Osteoblast (primary cell): ENCODE data around the gene SLC25A47. TPM values are rescaled to one million over a fixed set of nuclear protein-coding genes. Genes with fewer than 3 reads are reported as not detected.

Experiments used
- DNase-seq: peaks from one replicate; pipeline ENCODE4 v3.0.0; 2011; ENCODE audit warnings: low spot score, mixed read lengths; ENCODE audit not compliant: insufficient read length; ENCODE audit errors: missing footprints
- H2AFZ ChIP-seq: 2 replicates; pipeline ENCODE4 v1.6.0; 2011; ENCODE audit warnings: mild to moderate bottlenecking, low read length
- H3K27ac ChIP-seq: 2 replicates; pipeline ENCODE4 v1.5.1; 2011; ENCODE audit warnings: mild to moderate bottlenecking, low read depth, low read length, moderate library complexity
- H3K27me3 ChIP-seq: 2 replicates; pipeline ENCODE4 v1.6.0; 2012; ENCODE audit warnings: mild to moderate bottlenecking, control low read depth, inconsistent platforms, low read length, moderate library complexity; ENCODE audit not compliant: insufficient read depth
- H3K36me3 ChIP-seq: 2 replicates; pipeline ENCODE4 v1.5.1; 2011; ENCODE audit warnings: mild to moderate bottlenecking, low read length, control low read depth, moderate library complexity; ENCODE audit not compliant: insufficient read depth
- H3K4me1 ChIP-seq: 2 replicates; pipeline ENCODE4 v1.5.1; 2011; ENCODE audit warnings: mild to moderate bottlenecking, low read length, control low read depth, moderate library complexity; ENCODE audit not compliant: insufficient read depth
- H3K4me2 ChIP-seq: 2 replicates; pipeline ENCODE4 v1.6.0; 2011; ENCODE audit warnings: mild to moderate bottlenecking, low read length; ENCODE audit not compliant: insufficient read depth
- H3K4me3 ChIP-seq: fragments of 200-600 bp; sonication (generic); 3 replicates; pipeline ENCODE4 v1.5.1; 2012; ENCODE audit warnings: mild to moderate bottlenecking, low read length, inconsistent platforms; ENCODE audit not compliant: insufficient read depth
- H3K79me2 ChIP-seq: 2 replicates; pipeline ENCODE4 v1.6.0; 2012; ENCODE audit warnings: mild to moderate bottlenecking, low read length, control low read depth, inconsistent platforms; ENCODE audit not compliant: insufficient read depth
- H3K9me3 ChIP-seq: 2 replicates; pipeline ENCODE4 v1.5.1; 2011; ENCODE audit warnings: low read depth, low read length, control low read depth
- H4K20me1 ChIP-seq: 2 replicates; pipeline ENCODE4 v1.6.0; 2012; ENCODE audit warnings: mild to moderate bottlenecking, low read length, control low read depth; ENCODE audit not compliant: insufficient read depth
- total RNA-seq: library from RNA; depleted of rRNA; stranded (reverse); fragments of >200 nt; gene quantifications from 2 replicates; pipeline ENCODE4 v1.2.3, GENCODE V29; 2012
- TF ChIP-seq, protein P1 (sequence below): IDR thresholded peaks from 2 replicates; pipeline ENCODE4 v1.5.1; 2011; ENCODE audit warnings: mild to moderate bottlenecking, low read depth, low read length, moderate library complexity; ENCODE audit errors: extremely low read depth

SLC25A47 gene, protein sequence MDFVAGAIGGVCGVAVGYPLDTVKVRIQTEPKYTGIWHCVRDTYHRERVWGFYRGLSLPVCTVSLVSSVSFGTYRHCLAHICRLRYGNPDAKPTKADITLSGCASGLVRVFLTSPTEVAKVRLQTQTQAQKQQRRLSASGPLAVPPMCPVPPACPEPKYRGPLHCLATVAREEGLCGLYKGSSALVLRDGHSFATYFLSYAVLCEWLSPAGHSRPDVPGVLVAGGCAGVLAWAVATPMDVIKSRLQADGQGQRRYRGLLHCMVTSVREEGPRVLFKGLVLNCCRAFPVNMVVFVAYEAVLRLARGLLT
- total RNA-seq = not detected in 2 replicates

DNA sequence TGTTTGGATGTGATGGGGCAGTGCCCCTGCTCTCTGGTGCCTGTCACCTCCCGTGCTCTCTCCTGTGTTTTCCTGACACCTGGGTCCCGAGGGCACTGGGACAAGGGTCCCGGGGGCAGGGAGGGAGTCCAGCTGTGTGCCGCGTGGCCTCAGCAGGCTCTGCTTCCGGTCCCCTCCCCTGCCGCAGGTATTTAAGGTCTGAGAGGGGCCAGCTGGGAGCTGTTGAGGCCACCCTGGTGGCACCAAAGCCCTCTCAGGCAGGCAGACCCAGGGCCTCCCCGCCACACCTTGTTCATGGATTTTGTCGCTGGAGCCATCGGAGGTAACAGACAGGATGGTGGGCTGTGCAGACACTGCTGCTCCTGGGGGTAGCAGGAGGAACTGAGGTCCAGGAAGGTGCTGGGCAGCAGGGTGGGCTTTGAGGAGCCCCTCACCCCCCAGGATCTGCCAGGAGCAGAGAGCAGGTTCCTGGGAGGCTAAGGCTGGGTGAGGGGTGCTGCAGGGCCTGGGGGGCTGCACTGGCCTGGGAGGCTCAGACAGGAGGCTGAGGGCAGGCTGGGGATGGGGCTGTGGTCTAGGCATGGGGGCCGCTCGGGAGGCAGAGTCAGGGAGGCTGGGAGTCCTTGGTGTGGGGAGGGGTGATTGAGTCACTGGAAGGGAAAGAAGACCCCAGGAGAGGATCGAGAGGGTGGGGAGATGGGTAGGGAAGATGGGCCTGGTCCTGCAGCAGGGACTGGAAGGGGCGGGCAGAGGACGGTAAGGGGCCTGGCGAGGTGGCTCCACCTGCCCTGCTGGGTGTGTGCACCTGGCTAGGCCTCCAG lies at the start of gene SLC25A47:
SLC25A47 (plus strand) TSS at position 219 of the 821 bp plus-strand sequence; CDS start at position 295, 76 bp downstream.
- H3K4me1 ChIP-seq = no peaks in the 10 kb centered on the region
- no peak within 1 kb of the TSS for H3K4me2 ChIP-seq
- no peak for DNase-seq
- H2AFZ ChIP-seq = no peak within 1 kb of the TSS
- no peaks in the 10 kb centered on the region for H4K20me1 ChIP-seq
- no peak within 1 kb of the TSS for H3K27ac ChIP-seq
- H3K36me3 ChIP-seq = no peaks in the 10 kb centered on the region
- no peaks in the 10 kb centered on the region for H3K79me2 ChIP-seq
- no peak within 1 kb of the TSS for H3K4me3 ChIP-seq
- H3K9me3 ChIP-seq = no peaks in the 10 kb centered on the region
- TF ChIP-seq, protein P1, sequence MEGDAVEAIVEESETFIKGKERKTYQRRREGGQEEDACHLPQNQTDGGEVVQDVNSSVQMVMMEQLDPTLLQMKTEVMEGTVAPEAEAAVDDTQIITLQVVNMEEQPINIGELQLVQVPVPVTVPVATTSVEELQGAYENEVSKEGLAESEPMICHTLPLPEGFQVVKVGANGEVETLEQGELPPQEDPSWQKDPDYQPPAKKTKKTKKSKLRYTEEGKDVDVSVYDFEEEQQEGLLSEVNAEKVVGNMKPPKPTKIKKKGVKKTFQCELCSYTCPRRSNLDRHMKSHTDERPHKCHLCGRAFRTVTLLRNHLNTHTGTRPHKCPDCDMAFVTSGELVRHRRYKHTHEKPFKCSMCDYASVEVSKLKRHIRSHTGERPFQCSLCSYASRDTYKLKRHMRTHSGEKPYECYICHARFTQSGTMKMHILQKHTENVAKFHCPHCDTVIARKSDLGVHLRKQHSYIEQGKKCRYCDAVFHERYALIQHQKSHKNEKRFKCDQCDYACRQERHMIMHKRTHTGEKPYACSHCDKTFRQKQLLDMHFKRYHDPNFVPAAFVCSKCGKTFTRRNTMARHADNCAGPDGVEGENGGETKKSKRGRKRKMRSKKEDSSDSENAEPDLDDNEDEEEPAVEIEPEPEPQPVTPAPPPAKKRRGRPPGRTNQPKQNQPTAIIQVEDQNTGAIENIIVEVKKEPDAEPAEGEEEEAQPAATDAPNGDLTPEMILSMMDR = no peak
- H3K27me3 ChIP-seq = no peaks in the 10 kb centered on the region

GRCh38 chr14:100274250-100274649 lies 48.9 kb upstream of the SLC25A47 start:
- no peak overlapping the region for H3K4me2 ChIP-seq
- peaks cover 20% of the 10 kb centered on the region for H3K36me3 ChIP-seq
- H3K9me3 ChIP-seq = no peaks in the 10 kb centered on the region
- peaks cover 56% of the 10 kb centered on the region for H4K20me1 ChIP-seq
- no peak overlapping the region for H2AFZ ChIP-seq
- no peaks in the 10 kb centered on the region for H3K27me3 ChIP-seq
- DNase-seq = no peak
- H3K4me3 ChIP-seq = no peak overlapping the region
- H3K4me1 ChIP-seq = peaks cover 19% of the 10 kb centered on the region
- TF ChIP-seq, protein P1 = no peak
- peaks cover 94% of the 10 kb centered on the region for H3K79me2 ChIP-seq
- H3K27ac ChIP-seq = no peak overlapping the region

DNA sequence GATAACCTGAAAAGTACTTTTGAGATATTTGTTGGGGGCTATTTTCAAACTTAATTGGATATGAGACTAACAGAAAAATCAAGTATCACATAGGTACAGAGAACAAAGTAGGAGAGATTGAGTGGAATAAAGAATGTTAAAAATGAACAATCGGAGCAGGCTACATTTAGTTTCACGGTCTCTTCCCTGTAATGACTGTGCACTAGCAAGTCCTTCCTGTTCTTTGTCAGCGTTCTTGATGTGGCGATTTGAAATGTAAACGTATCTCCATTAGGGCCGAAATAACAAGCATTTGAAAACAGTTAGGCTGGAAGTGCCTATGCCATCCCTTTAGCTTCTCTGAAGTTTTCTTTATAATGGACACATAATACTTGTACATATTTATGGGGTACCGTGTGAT lies 47.9 kb upstream of the SLC25A47 start:
- no peak overlapping the region for H3K27ac ChIP-seq
- no peak for DNase-seq
- peaks cover 97% of the 10 kb centered on the region for H3K79me2 ChIP-seq
- H3K9me3 ChIP-seq = no peaks in the 10 kb centered on the region
- no peaks in the 10 kb centered on the region for H3K27me3 ChIP-seq
- H4K20me1 ChIP-seq = peaks cover 61% of the 10 kb centered on the region
- no peak overlapping the region for H2AFZ ChIP-seq
- no peak overlapping the region for H3K4me3 ChIP-seq
- H3K4me1 ChIP-seq = peaks cover 19% of the 10 kb centered on the region
- H3K4me2 ChIP-seq = no peak overlapping the region
- peaks cover 20% of the 10 kb centered on the region for H3K36me3 ChIP-seq
- TF ChIP-seq, protein P1 = no peak

GRCh38 chr14:100278702-100279101 lies 44.4 kb upstream of the SLC25A47 start:
- peaks cover 89% of the 10 kb centered on the region for H3K79me2 ChIP-seq
- TF ChIP-seq, protein P1 = peak; percentile 43

More at GRCh38 chr14:100278702-100279101, 44.4 kb upstream of the SLC25A47 start:
- Histone ChIP-seq H2AFZ (no peak overlapping the region), H3K4me1 (peaks cover 31% of the 10 kb centered on the region), H3K4me3 (no peak overlapping the region), H3K27ac (peak overlapping the region; percentile 30), H4K20me1 (peaks cover 72% of the 10 kb centered on the region), H3K27me3 (no peaks in the 10 kb centered on the region), H3K9me3 (no peaks in the 10 kb centered on the region), H3K4me2 (peak overlapping the region; percentile 37), H3K36me3 (peaks cover 20% of the 10 kb centered on the region)
- peak; percentile 96 for DNase-seq
